Activated naive CD4-positive, alpha-beta T cell treated with anti-CD3 and anti-CD28 coated beads for 36 hours (primary cell): ENCODE data around the gene RAMP1. TPM values are rescaled to one million over a fixed set of nuclear protein-coding genes. Genes with fewer than 3 reads are reported as not detected.

Source experiments
- CTCF ChIA-PET: fragments of 350-600 bp; sonication (Branson Sonifier 250); formaldehyde crosslinking; loops from one replicate; lab custom pipeline; 2021; ENCODE audit warnings: antibody characterized with exemption; lab: Charles Lee
- DNase-seq: peaks from one replicate; pipeline ENCODE4 v3.0.0-alpha.2; 2020
- H3K27ac Mint-ChIP-seq: one replicate; pipeline ENCODE4 v1.8.0; 2021; ENCODE audit warnings: mild to moderate bottlenecking, mixed read lengths
- H3K27me3 Mint-ChIP-seq: one replicate; pipeline ENCODE4 v1.8.0; 2021; ENCODE audit warnings: low read depth, mixed read lengths
- H3K36me3 Mint-ChIP-seq: one replicate; pipeline ENCODE4 v1.8.0; 2021; ENCODE audit warnings: low read depth, mixed read lengths
- H3K4me1 Mint-ChIP-seq: one replicate; pipeline ENCODE4 v1.8.0; 2021; ENCODE audit warnings: low read depth, mixed read lengths
- H3K4me3 Mint-ChIP-seq: one replicate; pipeline ENCODE4 v1.8.0; 2021; ENCODE audit warnings: mild to moderate bottlenecking, moderate library complexity, mixed read lengths
- H3K9me3 Mint-ChIP-seq: one replicate; pipeline ENCODE4 v1.8.0; 2021; ENCODE audit warnings: mixed read lengths
- intact Hi-C: fragments of 100-400 bp; cut with micrococcal nuclease; formaldehyde crosslinking; loops from one replicate; pipeline ENCODE4 v1.15.1; 2023
- total RNA-seq, 2 experiments: library from RNA; stranded (reverse); gene quantifications; one replicate each; pipeline ENCODE4 v1.2.3, GENCODE V29; 2021

RAMP1 gene
- total RNA-seq, 2 experiments from 2014 or later: 0.62 to 0.69 TPM

GRCh38 chr2:237882510-237883481 is 23.4 kb downstream of the RAMP1 start:
- no peak overlapping the region for H3K27ac Mint-ChIP-seq
- DNase-seq: no peak
- CTCF ChIA-PET: no interaction called here
- no peaks in the 10 kb centered on the region for H3K9me3 Mint-ChIP-seq
- intact Hi-C loops: no loop called here
- no peak overlapping the region for H3K4me3 Mint-ChIP-seq
- H3K4me1 Mint-ChIP-seq: no peaks in the 10 kb centered on the region
- no peaks in the 10 kb centered on the region for H3K27me3 Mint-ChIP-seq
- no peaks in the 10 kb centered on the region for H3K36me3 Mint-ChIP-seq

GRCh38 chr2:237883951-237884446 is 24.6 kb downstream of the RAMP1 start:
- Mint-ChIP-seq H3K27ac (no peak overlapping the region), H3K4me1 (no peaks in the 10 kb centered on the region), H3K27me3 (no peaks in the 10 kb centered on the region), H3K36me3 (no peaks in the 10 kb centered on the region), H3K9me3 (no peaks in the 10 kb centered on the region), H3K4me3 (no peak overlapping the region)
- CTCF ChIA-PET: no interaction called here
- DNase-seq: no peak
- intact Hi-C loops: no loop called here

GRCh38 chr2:237884681-237885080 is 25.3 kb downstream of the RAMP1 start:
- no peak overlapping the region for H3K27ac Mint-ChIP-seq
- H3K9me3 Mint-ChIP-seq: no peaks in the 10 kb centered on the region
- intact Hi-C loops: no loop called here
- DNase-seq: no peak
- H3K4me1 Mint-ChIP-seq: no peaks in the 10 kb centered on the region
- H3K27me3 Mint-ChIP-seq: no peaks in the 10 kb centered on the region
- no peak overlapping the region for H3K4me3 Mint-ChIP-seq
- H3K36me3 Mint-ChIP-seq: no peaks in the 10 kb centered on the region
- CTCF ChIA-PET: no interaction called here

DNA sequence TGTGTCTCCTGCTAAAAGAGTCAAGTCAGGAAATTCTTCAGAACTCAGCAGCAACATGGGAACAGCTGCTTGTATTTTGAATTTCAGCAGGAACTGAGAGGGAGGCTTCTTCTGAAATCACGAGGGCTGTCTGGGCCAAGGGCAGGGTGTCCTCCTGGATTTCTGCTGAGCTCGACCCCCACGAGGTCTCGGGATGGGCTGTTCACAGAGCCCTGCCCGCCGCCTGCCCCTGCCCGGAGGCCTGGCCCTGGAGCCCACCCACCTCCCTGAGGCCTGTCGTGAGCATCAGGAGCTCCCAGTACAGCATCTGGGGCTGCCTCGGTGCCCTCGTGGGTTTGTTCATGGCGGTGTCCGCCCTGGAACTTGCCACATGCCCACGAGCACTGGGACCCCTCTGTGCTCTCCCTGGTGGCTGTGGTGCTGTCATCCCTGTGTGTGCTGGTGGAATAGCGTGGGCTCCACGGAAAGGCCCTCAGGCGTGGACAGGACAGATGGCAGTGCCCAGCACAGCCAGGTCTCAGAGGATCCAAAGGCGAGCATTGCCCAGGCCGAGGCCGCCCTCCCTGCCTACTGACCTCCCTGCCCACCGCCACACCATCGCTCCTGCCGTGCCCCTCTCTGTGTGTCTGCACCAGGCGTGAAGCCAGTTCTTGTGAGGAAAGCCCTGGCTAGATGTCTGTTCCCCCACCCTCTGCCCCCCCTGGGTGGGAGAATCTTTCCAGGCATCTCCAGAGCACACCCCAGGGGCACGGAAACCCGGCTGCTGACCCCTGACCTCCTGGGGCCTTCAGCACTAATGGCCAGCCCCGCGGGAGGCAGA is 25.9 kb downstream of the RAMP1 start:
- Mint-ChIP-seq H3K27ac (no peak overlapping the region), H3K4me1 (no peaks in the 10 kb centered on the region), H3K4me3 (no peak overlapping the region), H3K9me3 (no peaks in the 10 kb centered on the region), H3K27me3 (no peaks in the 10 kb centered on the region), H3K36me3 (no peaks in the 10 kb centered on the region)
- intact Hi-C loops: no loop called here
- no peak for DNase-seq
- CTCF ChIA-PET: no interaction called here

GRCh38 chr2:237885931-237886684 is 26.7 kb downstream of the RAMP1 start:
- H3K4me1 Mint-ChIP-seq: peaks cover 3% of the 10 kb centered on the region
- H3K27me3 Mint-ChIP-seq: no peaks in the 10 kb centered on the region
- no peak overlapping the region for H3K27ac Mint-ChIP-seq
- H3K9me3 Mint-ChIP-seq: no peaks in the 10 kb centered on the region
- CTCF ChIA-PET: interaction anchor here (0.9 kb wide), 1 partner anchor 37 kb away, joined by 3 read pairs; no protein-coding TSS in a partner anchor
- no peaks in the 10 kb centered on the region for H3K36me3 Mint-ChIP-seq
- no peak for DNase-seq
- intact Hi-C loops: no loop called here
- no peak overlapping the region for H3K4me3 Mint-ChIP-seq

GRCh38 chr2:237886685-237887481 is 27.5 kb downstream of the RAMP1 start:
- intact Hi-C loops: no loop called here
- no peaks in the 10 kb centered on the region for H3K36me3 Mint-ChIP-seq
- no peak overlapping the region for H3K4me3 Mint-ChIP-seq
- no peak for DNase-seq
- peaks cover 3% of the 10 kb centered on the region for H3K4me1 Mint-ChIP-seq
- H3K27me3 Mint-ChIP-seq: no peaks in the 10 kb centered on the region
- no peak overlapping the region for H3K27ac Mint-ChIP-seq
- H3K9me3 Mint-ChIP-seq: no peaks in the 10 kb centered on the region
- CTCF ChIA-PET: interaction anchor here (0.9 kb wide), 1 partner anchor 36 kb away, joined by 3 read pairs; no protein-coding TSS in a partner anchor

GRCh38 chr2:237888389-237888788 is 29.0 kb downstream of the RAMP1 start:
- Mint-ChIP-seq H3K4me3 (no peak overlapping the region), H3K27me3 (no peaks in the 10 kb centered on the region)
- CTCF ChIA-PET: interaction anchor here (0.6 kb wide), 1 partner anchor 180 kb away, joined by 3 read pairs; no protein-coding TSS in a partner anchor

GRCh38 chr2:237889016-237889415 is 29.6 kb downstream of the RAMP1 start:
- Mint-ChIP-seq H3K4me1 (peaks cover 14% of the 10 kb centered on the region), H3K36me3 (no peaks in the 10 kb centered on the region), H3K9me3 (no peaks in the 10 kb centered on the region), H3K27ac (no peak overlapping the region), H3K27me3 (no peaks in the 10 kb centered on the region), H3K4me3 (no peak overlapping the region)
- CTCF ChIA-PET: interaction anchor here (0.6 to 0.9 kb wide), 2 partner anchors 35 to 180 kb away, joined by 3 to 4 read pairs; no protein-coding TSS in a partner anchor
- intact Hi-C loops: no loop called here
- no peak for DNase-seq

More at GRCh38 chr2:237888389-237888788, 29.0 kb downstream of the RAMP1 start:
- intact Hi-C loops: no loop called here
- Mint-ChIP-seq H3K36me3 (no peaks in the 10 kb centered on the region), H3K27ac (no peak overlapping the region), H3K9me3 (no peaks in the 10 kb centered on the region), H3K4me1 (peaks cover 12% of the 10 kb centered on the region)
- DNase-seq: no peak

- peaks cover 14% of the 10 kb centered on the region for H3K4me1 Mint-ChIP-seq
- no peaks in the 10 kb centered on the region for H3K36me3 Mint-ChIP-seq
- no peak overlapping the region for H3K27ac Mint-ChIP-seq
- H3K27me3 Mint-ChIP-seq: no peaks in the 10 kb centered on the region
- no peaks in the 10 kb centered on the region for H3K9me3 Mint-ChIP-seq
- CTCF ChIA-PET: interaction anchor here (0.9 kb wide), 1 partner anchor 34 kb away, joined by 4 read pairs; no protein-coding TSS in a partner anchor
- DNase-seq: no peak
- H3K4me3 Mint-ChIP-seq: no peak overlapping the region
- intact Hi-C loops: no loop called here
Observed at GRCh38 chr2:237889811-237890210, 30.4 kb downstream of the RAMP1 start.

- Mint-ChIP-seq H3K4me3 (no peak overlapping the region), H3K36me3 (no peaks in the 10 kb centered on the region), H3K27me3 (no peaks in the 10 kb centered on the region), H3K4me1 (peaks cover 16% of the 10 kb centered on the region), H3K9me3 (no peaks in the 10 kb centered on the region), H3K27ac (no peak overlapping the region)
- DNase-seq: no peak
- intact Hi-C loops: no loop called here
- CTCF ChIA-PET: no interaction called here
Observed at GRCh38 chr2:237892478-237892877, 33.1 kb downstream of the RAMP1 start.

GRCh38 chr2:237892984-237893595 is 33.7 kb downstream of the RAMP1 start:
- Mint-ChIP-seq H3K9me3 (no peaks in the 10 kb centered on the region), H3K27ac (no peak overlapping the region), H3K4me3 (no peak overlapping the region), H3K36me3 (no peaks in the 10 kb centered on the region), H3K27me3 (no peaks in the 10 kb centered on the region), H3K4me1 (peaks cover 18% of the 10 kb centered on the region)
- CTCF ChIA-PET: no interaction called here
- DNase-seq: no peak
- intact Hi-C loops: no loop called here
